ENCODE results near the gene PTPRCAP. TPM values are rescaled to one million over a fixed set of nuclear protein-coding genes. Genes with fewer than 3 reads are reported as not detected.

The PTPRCAP gene
- total and polyA plus RNA-seq, 4 donors: 2.9 to 6.2 (median 4.5) TPM

- WGBS: under 1% methylated on average over 76 of the region's 76 CpGs
- Histone ChIP-seq H3K4me3 (ENCODE audit: low read depth in 1 of 3, low read length in 3 of 3) (peak within 1 kb of the TSS; percentile 80 to 91 (median 86)), H3K4me1 (ENCODE audit: control insufficient read depth in 4 of 4, insufficient read depth in 4 of 4, low read length in 3 of 4) (peaks cover 19 to 42% (median 30%) of the 10 kb centered on the region in 4 donors), H3K36me3 (ENCODE audit: control insufficient read depth in 4 of 4, insufficient read depth in 3 of 4, low read depth in 1 of 4, low read length in 3 of 4) (no peaks in the 10 kb centered on the region), H3K9me3 (ENCODE audit: control insufficient read depth in 4 of 4, low read length in 3 of 4) (no peaks in the 10 kb centered on the region), H3K9ac (ENCODE audit: low read depth in 1 of 2, low read length in 2 of 2) (peak within 1 kb of the TSS; percentile 85 to 88), H3K27ac (ENCODE audit: low read depth in 1 of 2, low read length in 2 of 2) (peak within 1 kb of the TSS; percentile 86 to 90), H3K27me3 (ENCODE audit: control insufficient read depth in 4 of 4, insufficient read depth in 4 of 4, low read length in 3 of 4) (no peaks in the 10 kb centered on the region)
- peak; percentile 96 for DNase-seq (ENCODE audit: low spot score)
- TF ChIP-seq EGR1 (IDR thresholded peaks at IDR 0.05; ENCODE audit: low read depth in 2 of 2) (peak in 1 of 2 donors; percentile 75), CTCF (IDR thresholded peaks at IDR 0.05; ENCODE audit: low read depth, low read length, missing input control) (peak; percentile 39), REST (IDR thresholded peaks at IDR 0.05) (no peak), SP1 (IDR thresholded peaks at IDR 0.05) (peak; percentile 52), RAD21 (IDR thresholded peaks at IDR 0.05) (peak; percentile 59 to 76), YY1 (IDR thresholded peaks at IDR 0.05) (peak; percentile 94)
Measured at GRCh38 chr11:67468759-67469507, 31.5 kb upstream of the PTPRCAP start, which contains the start of gene TMEM134. Gene TMEM134 (minus strand): TSS chr11:67469251. CDS start chr11:67469192, 59 bp downstream.

GRCh38 chr11:67468456-67468758 is 30.9 kb upstream of the PTPRCAP start:
- H3K4me3 ChIP-seq (ENCODE audit: low read depth in 1 of 3, low read length in 3 of 3): peak overlapping the region; percentile 80 to 91 (median 86)
- H3K36me3 ChIP-seq (ENCODE audit: control insufficient read depth in 4 of 4, insufficient read depth in 3 of 4, low read depth in 1 of 4, low read length in 3 of 4): no peaks in the 10 kb centered on the region
- no peak for DNase-seq (ENCODE audit: low spot score)
- no peaks in the 10 kb centered on the region for H3K9me3 ChIP-seq (ENCODE audit: control insufficient read depth in 4 of 4, low read length in 3 of 4)
- WGBS: 3% methylated on average over 6 of the region's 6 CpGs
- peak overlapping the region; percentile 36 to 85 for H3K9ac ChIP-seq (ENCODE audit: low read depth in 1 of 2, low read length in 2 of 2)
- H3K27me3 ChIP-seq (ENCODE audit: control insufficient read depth in 4 of 4, insufficient read depth in 4 of 4, low read length in 3 of 4): no peaks in the 10 kb centered on the region
- peak overlapping the region; percentile 86 to 90 for H3K27ac ChIP-seq (ENCODE audit: low read depth in 1 of 2, low read length in 2 of 2)
- peaks cover 19 to 45% (median 32%) of the 10 kb centered on the region in 4 donors for H3K4me1 ChIP-seq (ENCODE audit: control insufficient read depth in 4 of 4, insufficient read depth in 4 of 4, low read length in 3 of 4)
- TF ChIP-seq CTCF (IDR thresholded peaks at IDR 0.05; ENCODE audit: low read depth, low read length, missing input control) (no peak), MAX (IDR thresholded peaks at IDR 0.05) (no peak), JUND (IDR thresholded peaks at IDR 0.05) (no peak), ZBTB33 (IDR thresholded peaks at IDR 0.05) (no peak), FOXA2 (IDR thresholded peaks at IDR 0.05) (no peak), RXRA (IDR thresholded peaks at IDR 0.05) (no peak), ATF3 (IDR thresholded peaks at IDR 0.05) (no peak), NR2F2 (IDR thresholded peaks at IDR 0.05) (no peak), TAF1 (conservative IDR thresholded peaks at IDR 0.05) (no peak), HNF4G (IDR thresholded peaks at IDR 0.05) (no peak), REST (IDR thresholded peaks at IDR 0.05) (no peak), FOXA1 (IDR thresholded peaks at IDR 0.05) (no peak), HNF4A (conservative IDR thresholded peaks at IDR 0.05) (no peak), RAD21 (IDR thresholded peaks at IDR 0.05) (no peak)

All from liver (tissue), 9 donors.